Large intestine (tissue), 3 donors: ENCODE measurements around the gene DYSF. TPM values are rescaled to one million over a fixed set of nuclear protein-coding genes. Genes with fewer than 3 reads are reported as not detected.

Experiments
- DNase-seq, 2 donors: peaks; one replicate each; pipeline versions ENCODE4 v3.0.0 to v3.0.0-alpha.2; 2013
- H3K27ac ChIP-seq: one replicate; pipeline ENCODE4 v1.5.1; 2013; ENCODE audit warnings: low read length
- H3K27me3 ChIP-seq: 2 replicates; pipeline ENCODE4 v1.6.1; 2013; ENCODE audit warnings: low read length; ENCODE audit not compliant: control insufficient read depth, insufficient read depth
- H3K36me3 ChIP-seq: 2 replicates; pipeline ENCODE4 v1.6.1; 2013; ENCODE audit warnings: low read length; ENCODE audit not compliant: control insufficient read depth, insufficient read depth
- H3K4me1 ChIP-seq: one replicate; pipeline ENCODE4 v1.6.1; 2013; ENCODE audit warnings: low read length; ENCODE audit not compliant: control insufficient read depth, insufficient read depth
- H3K4me3 ChIP-seq: one replicate; pipeline ENCODE4 v1.5.1; 2013; ENCODE audit warnings: low read length
- H3K9me3 ChIP-seq: one replicate; pipeline ENCODE4 v1.6.1; 2013; ENCODE audit warnings: mild to moderate bottlenecking, low read depth, low read length, moderate library complexity; ENCODE audit not compliant: control insufficient read depth
- WGBS: methylation state at CpG from one replicate; pipeline ENCODE4 v1.1.5; 2013; ENCODE audit warnings: low lambda C conversion rate; ENCODE audit not compliant: insufficient coverage; 5-methylcytosine and 5-hydroxymethylcytosine counted together
- polyA plus RNA-seq: library from polyadenylated mRNA; unstranded; fragments of 120-200 nt; gene quantifications from one replicate; pipeline ENCODE4 v1.2.1, GENCODE V29; 2013

DYSF gene
- polyA plus RNA-seq, 1 donor = 6.3 TPM

DNA sequence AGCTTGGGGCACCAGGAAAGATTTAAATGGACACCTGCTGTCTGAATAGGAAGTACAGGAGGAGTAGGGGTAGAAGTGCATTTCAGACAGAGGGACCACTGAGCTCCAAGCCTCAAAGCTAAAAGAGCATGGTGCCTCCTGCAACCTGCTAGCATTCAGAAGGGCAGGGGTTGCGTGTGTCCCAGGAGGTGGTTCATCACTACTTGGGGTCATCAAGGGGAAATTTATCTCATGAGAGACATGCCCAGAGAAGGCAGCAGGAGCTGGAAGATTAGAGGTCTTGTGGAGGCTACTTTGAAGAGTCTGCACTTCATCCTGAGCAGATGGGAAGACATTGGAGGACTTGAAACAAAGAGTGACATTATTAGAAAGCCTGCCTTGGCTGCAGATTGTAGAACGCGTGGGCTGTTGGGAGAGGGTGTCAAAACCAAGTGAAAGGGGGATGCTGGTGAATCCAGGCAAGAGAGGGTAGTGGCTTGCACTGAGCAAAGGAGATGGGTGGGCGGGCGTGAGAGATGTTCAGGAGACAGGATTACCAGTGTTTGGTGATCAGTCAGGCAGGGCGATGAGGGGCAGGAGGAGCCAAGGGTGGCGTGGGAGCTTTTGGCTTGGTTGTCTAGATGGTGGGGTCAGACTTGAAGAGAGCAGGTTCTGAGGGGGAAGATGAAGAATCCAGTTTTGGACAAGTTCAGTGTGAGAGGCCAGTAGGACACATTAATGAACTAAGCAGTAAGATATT is 154.0 kb downstream of the DYSF start:
- no peak overlapping the region for H3K27ac ChIP-seq
- no peak overlapping the region for H3K4me3 ChIP-seq
- H3K4me1 ChIP-seq = no peaks in the 10 kb centered on the region
- no peaks in the 10 kb centered on the region for H3K9me3 ChIP-seq
- H3K27me3 ChIP-seq = no peaks in the 10 kb centered on the region
- 100% methylated on average over 2 of the region's 7 CpGs for WGBS
- no peak for DNase-seq
- no peaks in the 10 kb centered on the region for H3K36me3 ChIP-seq

DNA sequence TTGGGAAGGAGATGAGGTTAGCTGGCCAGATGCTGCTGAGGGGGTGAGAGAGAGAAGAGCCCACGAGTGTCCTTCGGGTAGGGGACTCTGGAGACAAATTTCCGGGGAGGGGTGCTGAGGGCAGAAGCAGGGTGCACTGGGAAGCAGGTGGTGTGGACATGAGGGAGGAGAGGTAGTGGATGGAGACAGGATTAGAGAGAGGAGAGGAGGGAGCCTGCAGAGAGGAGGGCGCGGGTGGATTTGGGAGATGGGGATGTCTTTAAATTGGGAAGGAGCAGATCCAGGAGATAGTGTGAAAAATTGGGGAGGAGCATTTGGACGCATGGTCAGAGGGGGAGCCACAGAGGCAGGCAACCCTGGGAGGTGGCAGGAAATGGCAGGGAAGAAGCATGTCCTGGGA is 154.7 kb downstream of the DYSF start:
- H3K36me3 ChIP-seq = no peaks in the 10 kb centered on the region
- H3K4me3 ChIP-seq = no peak overlapping the region
- no peaks in the 10 kb centered on the region for H3K4me1 ChIP-seq
- no peaks in the 10 kb centered on the region for H3K27me3 ChIP-seq
- WGBS = 67% methylated on average over 1 of the region's 6 CpGs
- H3K9me3 ChIP-seq = no peaks in the 10 kb centered on the region
- no peak overlapping the region for H3K27ac ChIP-seq
- no peak for DNase-seq

DNA sequence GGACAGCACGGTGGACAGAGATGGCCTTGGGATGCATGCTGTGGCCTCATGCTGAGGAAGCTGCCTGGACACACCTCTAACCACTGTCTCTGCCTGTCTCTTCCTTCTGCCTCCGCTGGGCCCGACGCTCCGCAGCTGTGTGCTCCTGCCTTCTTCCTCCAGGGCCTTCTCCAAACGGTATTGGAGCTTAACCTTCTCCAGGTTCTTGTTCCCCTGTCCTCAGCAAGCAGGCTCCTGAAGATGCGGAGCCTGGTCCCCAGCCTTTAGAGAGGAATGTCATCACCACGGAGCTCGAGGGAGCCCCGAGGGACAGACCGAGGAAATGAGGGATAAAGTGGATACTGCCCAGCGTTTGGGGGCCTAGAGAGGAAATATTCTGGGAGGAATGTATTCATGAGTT is 155.1 kb downstream of the DYSF start:
- DNase-seq = no peak
- Histone ChIP-seq H3K4me1 (no peaks in the 10 kb centered on the region), H3K27me3 (no peaks in the 10 kb centered on the region), H3K36me3 (no peaks in the 10 kb centered on the region), H3K4me3 (no peak overlapping the region), H3K9me3 (no peaks in the 10 kb centered on the region), H3K27ac (no peak overlapping the region)
- no CpG with 5 or more reads among the region's 12 CpGs for WGBS

DNA sequence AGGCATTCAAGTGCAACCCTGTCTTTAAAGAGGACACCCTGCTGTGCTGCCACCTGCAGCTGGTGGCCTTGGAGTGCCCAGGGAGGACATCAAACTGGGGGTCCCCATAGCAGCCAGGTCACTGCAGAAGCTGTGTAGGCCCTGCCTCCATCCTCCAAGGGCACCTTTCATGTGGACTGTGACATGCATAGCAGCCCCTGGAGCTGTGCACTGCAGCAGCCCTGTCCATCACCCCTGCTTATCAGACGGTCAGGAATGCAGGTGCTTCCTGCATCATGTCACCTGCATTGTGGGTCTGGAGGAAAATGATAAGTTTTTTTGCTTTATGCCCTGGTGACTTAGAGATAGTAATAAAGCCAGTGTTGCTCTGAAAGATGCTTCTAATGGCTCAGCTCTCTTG is 155.7 kb downstream of the DYSF start:
- no CpG with 5 or more reads among the region's 1 CpG for WGBS
- Histone ChIP-seq H3K27ac (no peak overlapping the region), H3K4me3 (no peak overlapping the region), H3K36me3 (no peaks in the 10 kb centered on the region), H3K4me1 (no peaks in the 10 kb centered on the region), H3K9me3 (no peaks in the 10 kb centered on the region), H3K27me3 (no peaks in the 10 kb centered on the region)
- DNase-seq = no peak

- Histone ChIP-seq H3K27ac (no peak overlapping the region), H3K4me1 (no peaks in the 10 kb centered on the region), H3K4me3 (no peak overlapping the region), H3K27me3 (no peaks in the 10 kb centered on the region), H3K9me3 (no peaks in the 10 kb centered on the region), H3K36me3 (no peaks in the 10 kb centered on the region)
- no CpG with 5 or more reads among the region's 5 CpGs for WGBS
- DNase-seq = no peak
Observed at GRCh38 chr2:71609441-71609840, 156.1 kb downstream of the DYSF start.

DNA sequence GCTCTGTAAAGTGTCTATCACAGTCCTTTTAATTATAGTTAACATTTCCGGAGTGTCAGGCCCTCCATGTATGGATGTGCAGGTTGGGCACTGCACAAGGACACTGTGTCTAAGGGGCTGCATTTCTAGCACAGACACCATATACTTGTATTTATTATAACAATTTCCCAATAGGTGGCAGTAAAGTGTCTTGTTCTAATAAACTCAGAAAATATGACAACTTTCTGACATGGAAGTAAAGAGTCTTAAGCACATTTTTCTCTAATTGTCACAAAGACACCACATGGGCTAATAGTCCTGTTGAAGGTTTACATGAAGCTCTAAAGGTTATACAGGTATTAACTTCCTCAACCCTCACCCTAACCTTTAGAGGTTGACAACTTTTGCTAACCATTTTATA is 156.6 kb downstream of the DYSF start:
- WGBS = no CpG with 5 or more reads among the region's 1 CpG
- H3K27me3 ChIP-seq = no peaks in the 10 kb centered on the region
- H3K36me3 ChIP-seq = no peaks in the 10 kb centered on the region
- H3K4me3 ChIP-seq = no peak overlapping the region
- no peaks in the 10 kb centered on the region for H3K4me1 ChIP-seq
- H3K27ac ChIP-seq = no peak overlapping the region
- no peaks in the 10 kb centered on the region for H3K9me3 ChIP-seq
- no peak for DNase-seq

DNA sequence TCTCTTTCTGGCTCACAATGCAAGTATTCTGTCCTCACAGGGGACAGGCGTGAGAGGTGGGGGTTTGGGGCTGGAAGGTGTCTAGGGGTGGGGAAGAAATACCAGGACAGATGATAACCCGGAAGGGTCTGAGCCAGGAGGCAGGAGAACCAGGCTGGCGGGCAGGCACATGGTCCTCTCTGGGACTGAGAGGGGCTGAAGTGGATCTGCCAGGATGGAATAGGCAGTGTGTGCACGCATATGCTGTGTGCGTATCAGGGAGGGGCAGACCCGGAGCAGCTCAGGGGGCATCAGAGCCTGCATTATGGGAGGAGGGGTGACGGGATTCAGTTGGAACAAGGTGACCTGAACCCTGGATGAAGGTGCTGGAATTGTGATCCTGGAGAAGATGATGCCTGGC is 157.3 kb downstream of the DYSF start:
- no peak for DNase-seq
- peaks cover 2% of the 10 kb centered on the region for H3K9me3 ChIP-seq
- no peak overlapping the region for H3K27ac ChIP-seq
- H3K27me3 ChIP-seq = no peaks in the 10 kb centered on the region
- no peaks in the 10 kb centered on the region for H3K36me3 ChIP-seq
- no peaks in the 10 kb centered on the region for H3K4me1 ChIP-seq
- no CpG with 5 or more reads among the region's 7 CpGs for WGBS
- H3K4me3 ChIP-seq = no peak overlapping the region

DNA sequence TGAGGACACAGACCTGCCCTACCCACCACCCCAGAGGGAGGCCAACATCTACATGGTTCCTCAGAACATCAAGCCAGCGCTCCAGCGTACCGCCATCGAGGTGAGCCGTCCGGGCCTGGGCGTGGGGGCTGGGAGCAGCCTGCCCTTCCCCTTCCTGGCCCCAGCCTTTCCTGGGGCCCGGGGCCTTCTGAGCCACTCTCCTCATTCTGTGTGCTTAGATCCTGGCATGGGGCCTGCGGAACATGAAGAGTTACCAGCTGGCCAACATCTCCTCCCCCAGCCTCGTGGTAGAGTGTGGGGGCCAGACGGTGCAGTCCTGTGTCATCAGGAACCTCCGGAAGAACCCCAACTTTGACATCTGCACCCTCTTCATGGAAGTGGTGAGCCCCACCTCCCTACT is 157.9 kb downstream of the DYSF start:
- no CpG with 5 or more reads among the region's 12 CpGs for WGBS
- H3K27ac ChIP-seq = no peak overlapping the region
- H3K9me3 ChIP-seq = peaks cover 2% of the 10 kb centered on the region
- H3K27me3 ChIP-seq = no peaks in the 10 kb centered on the region
- H3K4me1 ChIP-seq = peaks cover 5% of the 10 kb centered on the region
- DNase-seq = no peak
- no peaks in the 10 kb centered on the region for H3K36me3 ChIP-seq
- no peak overlapping the region for H3K4me3 ChIP-seq

DNA sequence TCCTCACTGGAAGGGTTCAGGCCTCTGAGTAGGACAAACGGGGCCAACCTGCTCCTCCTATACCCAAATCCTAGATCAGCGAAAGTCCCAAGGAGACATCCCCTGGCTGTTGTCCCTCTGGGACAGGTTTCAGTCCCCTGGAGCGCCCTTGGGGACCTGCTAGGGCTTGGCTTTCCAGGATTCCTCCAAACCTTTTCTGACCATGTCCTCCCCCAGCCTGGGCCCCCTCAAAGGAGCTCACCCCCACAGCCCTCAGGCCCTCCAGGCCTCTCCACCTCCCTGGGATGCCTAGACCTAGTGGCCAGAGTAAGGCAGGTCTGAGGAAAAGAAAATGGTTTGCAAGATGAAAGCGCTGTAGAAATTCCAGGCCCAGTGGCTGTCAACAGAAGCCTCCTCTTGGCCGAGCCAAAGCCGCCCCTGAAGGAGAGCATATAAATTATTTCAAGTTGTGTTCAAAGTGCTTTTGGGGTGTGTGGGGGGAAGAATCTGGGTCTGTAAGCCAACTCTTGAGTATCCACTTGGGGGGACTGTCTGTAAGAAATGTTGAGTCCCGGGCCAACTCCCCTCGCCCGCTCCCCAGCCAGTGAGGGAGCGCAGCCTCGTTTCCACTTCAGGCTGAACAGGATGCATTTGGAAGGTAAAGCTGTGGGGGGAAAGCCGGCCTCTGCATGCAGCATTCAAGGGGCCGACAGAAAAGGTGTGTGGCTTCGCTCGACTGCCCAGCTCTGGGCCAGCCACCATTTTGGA is 158.6 kb downstream of the DYSF start:
- no CpG with 5 or more reads among the region's 15 CpGs for WGBS
- Histone ChIP-seq H3K27ac (no peak overlapping the region), H3K36me3 (no peaks in the 10 kb centered on the region), H3K4me1 (peaks cover 6% of the 10 kb centered on the region), H3K27me3 (no peaks in the 10 kb centered on the region), H3K4me3 (no peak overlapping the region), H3K9me3 (peaks cover 2% of the 10 kb centered on the region)
- DNase-seq = no peak

DNA sequence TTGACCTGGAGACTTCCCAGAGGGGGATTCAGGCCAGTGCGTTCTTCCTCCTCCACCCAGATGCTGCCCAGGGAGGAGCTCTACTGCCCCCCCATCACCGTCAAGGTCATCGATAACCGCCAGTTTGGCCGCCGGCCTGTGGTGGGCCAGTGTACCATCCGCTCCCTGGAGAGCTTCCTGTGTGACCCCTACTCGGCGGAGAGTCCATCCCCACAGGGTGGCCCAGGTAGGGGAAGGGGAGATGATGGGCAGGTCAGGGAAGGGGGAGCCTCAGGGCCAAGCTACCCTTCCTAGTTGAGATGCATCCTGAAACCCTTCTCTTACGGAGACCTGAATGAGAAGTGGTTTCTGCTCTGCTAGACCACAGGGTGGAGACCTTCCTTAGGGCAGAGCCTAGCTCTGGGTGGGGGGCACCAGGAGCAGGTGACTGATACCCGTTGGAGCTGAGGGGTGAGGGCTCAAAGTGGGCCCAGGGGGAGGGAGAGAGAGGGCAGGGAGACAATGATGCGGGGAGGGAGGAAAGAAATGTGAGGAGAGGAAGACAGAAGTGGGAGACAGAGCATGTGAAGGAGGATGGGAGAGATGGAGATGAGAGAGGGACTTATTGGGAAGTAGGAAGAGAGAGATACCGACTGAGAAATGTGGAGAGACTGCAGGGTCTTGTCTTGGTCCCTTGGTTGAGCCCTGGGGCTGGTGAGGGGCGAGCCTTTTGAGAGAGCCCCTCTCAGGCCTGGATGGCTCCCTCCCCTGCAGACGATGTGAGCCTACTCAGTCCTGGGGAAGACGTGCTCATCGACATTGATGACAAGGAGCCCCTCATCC is 159.4 kb downstream of the DYSF start:
- Histone ChIP-seq H3K36me3 (no peaks in the 10 kb centered on the region), H3K27me3 (no peaks in the 10 kb centered on the region), H3K27ac (no peak overlapping the region), H3K4me3 (no peak overlapping the region), H3K4me1 (peaks cover 6% of the 10 kb centered on the region), H3K9me3 (peaks cover 3% of the 10 kb centered on the region)
- WGBS = 90% methylated on average over 1 of the region's 17 CpGs
- no peak for DNase-seq
